Kidney capillary endothelial cell (primary cell): ENCODE results near the gene PITPNB.

ENCODE experiments used
- DNase-seq: peaks from one replicate; pipeline ENCODE4 v3.0.0-alpha.2; 2018; ENCODE audit warnings: low spot score

Gene PITPNB

GRCh38 chr22:27919222-27919941 lies at the start of gene PITPNB:
Gene PITPNB, minus strand, starts transcription at chr22:27919256. Its CDS starts 65 bp downstream, at chr22:27919191.
- DNase-seq = peak; percentile 99

GRCh38 chr22:27966168-27967064 lies 47.4 kb upstream of the PITPNB start:
- no peak for DNase-seq

GRCh38 chr22:27962268-27963044 lies 43.4 kb upstream of the PITPNB start:
- DNase-seq = no peak

GRCh38 chr22:27961680-27962079 lies 42.6 kb upstream of the PITPNB start:
- no peak for DNase-seq

- no peak for DNase-seq
Observed at GRCh38 chr22:27961182-27961581, 42.1 kb upstream of the PITPNB start.

GRCh38 chr22:27959335-27960090 lies 40.5 kb upstream of the PITPNB start:
- no peak for DNase-seq

GRCh38 chr22:27952779-27953178 lies 33.7 kb upstream of the PITPNB start:
- DNase-seq = no peak

- DNase-seq = peak; percentile 14
Observed at GRCh38 chr22:27952091-27952490, 33.0 kb upstream of the PITPNB start.

- DNase-seq = no peak
Observed at GRCh38 chr22:27949421-27949820, 30.4 kb upstream of the PITPNB start.

GRCh38 chr22:27948569-27948968 lies 29.5 kb upstream of the PITPNB start:
- no peak for DNase-seq

- no peak for DNase-seq
Observed at GRCh38 chr22:27947448-27947847, 28.4 kb upstream of the PITPNB start.

- no peak for DNase-seq
Observed at GRCh38 chr22:27941143-27941542, 22.1 kb upstream of the PITPNB start.

- no peak for DNase-seq
Observed at GRCh38 chr22:27937453-27937852, 18.4 kb upstream of the PITPNB start.

- no peak for DNase-seq
Observed at GRCh38 chr22:27935897-27936296, 16.8 kb upstream of the PITPNB start.

- no peak for DNase-seq
Observed at GRCh38 chr22:27934069-27934468, 15.0 kb upstream of the PITPNB start.

GRCh38 chr22:27933186-27933983 lies 14.3 kb upstream of the PITPNB start:
- no peak for DNase-seq

- no peak for DNase-seq
Observed at GRCh38 chr22:27930331-27931060, 11.4 kb upstream of the PITPNB start.

GRCh38 chr22:27927608-27928007 lies 8.6 kb upstream of the PITPNB start:
- no peak for DNase-seq

- DNase-seq = no peak
Observed at GRCh38 chr22:27925331-27925730, 6.3 kb upstream of the PITPNB start.
